HG03064 (cell line): ENCODE data around the gene CXorf58.

Source experiments
- ATAC-seq: cut with Tn5 transposase; IDR thresholded peaks from one replicate; pipeline ENCODE4 v1.9.1; 2021; ENCODE audit warnings: low read depth; ENCODE audit not compliant: unreplicated experiment

The CXorf58 gene

DNA sequence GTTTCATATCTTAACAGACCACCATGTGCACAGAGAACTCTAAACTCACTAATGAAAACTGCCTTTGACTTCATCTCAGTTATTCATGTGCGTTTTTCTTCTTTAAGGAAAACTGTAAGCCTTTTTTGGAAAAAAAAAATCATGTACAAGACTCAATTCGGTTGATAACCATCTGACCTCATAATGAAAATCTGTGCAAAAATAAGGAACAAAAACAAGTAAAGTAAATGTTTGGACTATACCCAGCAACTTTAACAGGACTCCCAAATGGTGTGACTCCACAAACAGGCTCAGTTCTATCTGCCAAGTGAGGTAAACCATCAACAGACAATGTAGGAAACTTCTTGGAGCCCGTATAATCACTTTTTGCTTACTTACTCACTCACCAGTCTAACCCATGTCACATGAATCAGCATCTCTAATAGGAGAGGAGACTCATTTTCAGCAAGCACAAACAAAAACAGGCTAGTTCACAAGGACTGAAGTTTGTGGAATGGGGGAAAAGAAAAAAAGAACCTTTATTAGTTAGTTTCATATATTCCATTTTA, 9.3 kb upstream of the CXorf58 start:
- ATAC-seq, result no peak

DNA sequence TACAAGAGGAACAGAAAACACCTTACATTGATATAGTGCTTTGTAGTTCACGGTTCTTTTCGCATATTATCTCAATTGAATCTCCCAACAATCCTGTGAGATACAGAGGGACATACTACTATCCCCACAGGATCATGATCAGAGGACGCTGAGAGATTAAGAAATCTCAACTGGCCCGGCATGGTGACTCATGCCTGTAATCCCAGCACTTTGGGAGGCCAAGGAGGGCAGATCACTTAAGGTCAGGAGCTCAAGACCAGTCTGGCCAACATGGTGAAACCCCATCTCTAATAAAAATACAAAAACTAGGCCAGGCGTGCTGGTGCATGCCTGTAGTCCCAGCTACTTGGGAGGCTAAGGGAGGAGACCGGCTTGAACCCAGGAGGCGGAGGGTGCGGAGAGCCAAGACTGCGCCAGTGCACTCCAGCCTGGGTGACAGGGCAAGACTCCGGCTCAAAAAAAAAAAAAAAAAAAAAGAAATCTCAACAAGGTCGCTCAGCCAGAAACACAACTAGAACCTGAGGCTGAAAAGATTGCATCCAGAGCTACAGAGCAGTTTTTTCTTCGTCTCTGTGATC, 7.5 kb upstream of the CXorf58 start:
- no peak for ATAC-seq

DNA sequence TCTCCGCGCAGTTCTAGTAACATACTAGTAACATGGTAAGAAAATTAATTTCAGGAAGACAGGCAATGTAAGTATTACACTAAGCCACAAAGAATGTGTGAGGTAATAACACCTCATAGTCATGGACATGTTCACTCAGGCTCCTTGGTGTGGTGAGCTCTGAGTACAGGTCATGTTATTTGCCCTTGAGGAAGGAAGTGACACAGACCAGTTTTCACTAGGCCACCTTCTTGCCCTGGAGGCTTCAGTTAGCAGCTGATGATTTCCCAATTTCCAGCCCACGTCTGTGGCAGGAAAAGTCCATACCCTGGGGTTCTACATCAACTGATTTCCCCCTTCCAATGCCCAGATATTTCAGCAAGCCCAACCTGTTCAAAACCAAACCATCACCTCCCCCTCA, 6.7 kb upstream of the CXorf58 start:
- ATAC-seq, result no peak

DNA sequence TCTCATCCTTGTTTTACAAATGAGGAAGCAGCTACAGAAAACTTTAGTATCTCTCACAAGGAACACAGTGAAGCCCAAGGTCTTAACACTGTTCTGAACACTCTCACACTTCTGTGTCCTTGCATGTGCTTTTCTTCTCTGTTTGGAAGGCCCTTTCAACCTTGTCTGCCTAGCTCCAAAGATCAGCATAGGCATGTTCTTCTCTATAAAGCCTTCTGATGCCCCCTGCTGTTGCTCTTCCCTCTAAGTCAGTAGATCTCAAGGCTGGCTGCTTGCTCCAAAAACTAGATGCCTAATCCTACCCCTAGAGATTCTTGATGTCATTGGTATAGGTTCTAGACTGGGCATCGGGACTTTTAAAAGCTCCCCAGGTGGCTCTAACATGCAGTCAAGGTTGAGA, 6.0 kb upstream of the CXorf58 start:
- no peak for ATAC-seq

DNA sequence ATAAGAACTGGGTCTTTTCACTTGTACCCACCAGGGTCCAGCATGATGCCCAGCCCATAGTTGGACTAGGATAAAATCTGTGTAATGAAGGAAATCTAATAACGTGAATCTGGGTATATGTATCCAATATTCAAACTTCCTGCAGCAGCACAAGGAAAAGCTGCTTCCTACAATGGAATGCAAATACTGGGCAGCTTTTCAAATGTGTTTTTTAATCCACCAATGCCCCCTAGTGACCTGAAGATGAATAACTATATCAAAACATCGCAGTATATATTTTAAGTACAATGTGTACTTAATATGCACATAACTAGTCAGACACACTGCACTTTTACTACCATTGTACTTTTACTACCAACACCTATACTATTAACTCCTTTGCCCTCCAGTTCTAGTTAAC, 5.4 kb upstream of the CXorf58 start:
- no peak for ATAC-seq

DNA sequence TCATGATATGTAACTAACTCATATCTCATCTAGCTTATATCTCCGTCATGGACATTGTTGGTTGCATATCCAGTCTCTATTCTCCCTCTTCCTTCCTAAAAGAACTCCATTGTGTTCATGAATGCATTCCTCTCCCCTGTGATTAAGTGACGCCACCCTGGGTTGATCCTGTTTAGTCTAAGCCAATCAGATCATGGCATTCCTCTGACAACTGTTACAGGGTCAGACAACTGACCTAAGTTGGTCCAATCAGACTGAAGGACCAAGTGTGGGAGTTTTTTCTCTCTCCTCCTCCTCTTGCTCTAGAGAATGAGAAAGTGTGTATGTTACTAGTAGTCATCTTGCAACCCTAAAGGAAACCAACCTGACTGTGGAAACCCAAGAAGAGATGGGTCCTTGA, 3.7 kb upstream of the CXorf58 start:
- no peak for ATAC-seq

DNA sequence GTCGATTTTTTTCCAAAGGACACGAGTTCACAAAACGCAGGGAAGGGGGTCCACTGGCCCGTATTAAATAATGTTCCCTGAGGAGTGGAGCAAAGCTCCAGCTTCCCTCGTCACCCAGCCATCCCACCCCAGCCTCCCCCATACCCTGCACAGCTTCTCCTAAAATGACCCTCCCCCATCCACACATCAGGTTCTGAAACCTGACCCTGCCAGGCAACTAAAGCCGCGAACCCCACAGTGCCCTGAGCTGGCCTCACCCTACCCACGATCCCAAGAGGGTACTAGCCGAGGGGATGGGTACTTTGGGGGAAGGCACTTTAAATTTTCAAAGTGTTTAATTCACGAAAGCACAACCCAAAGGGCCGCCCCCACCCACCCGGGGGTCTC, 702 bp upstream of the CXorf58 start:
- ATAC-seq, result no peak

DNA sequence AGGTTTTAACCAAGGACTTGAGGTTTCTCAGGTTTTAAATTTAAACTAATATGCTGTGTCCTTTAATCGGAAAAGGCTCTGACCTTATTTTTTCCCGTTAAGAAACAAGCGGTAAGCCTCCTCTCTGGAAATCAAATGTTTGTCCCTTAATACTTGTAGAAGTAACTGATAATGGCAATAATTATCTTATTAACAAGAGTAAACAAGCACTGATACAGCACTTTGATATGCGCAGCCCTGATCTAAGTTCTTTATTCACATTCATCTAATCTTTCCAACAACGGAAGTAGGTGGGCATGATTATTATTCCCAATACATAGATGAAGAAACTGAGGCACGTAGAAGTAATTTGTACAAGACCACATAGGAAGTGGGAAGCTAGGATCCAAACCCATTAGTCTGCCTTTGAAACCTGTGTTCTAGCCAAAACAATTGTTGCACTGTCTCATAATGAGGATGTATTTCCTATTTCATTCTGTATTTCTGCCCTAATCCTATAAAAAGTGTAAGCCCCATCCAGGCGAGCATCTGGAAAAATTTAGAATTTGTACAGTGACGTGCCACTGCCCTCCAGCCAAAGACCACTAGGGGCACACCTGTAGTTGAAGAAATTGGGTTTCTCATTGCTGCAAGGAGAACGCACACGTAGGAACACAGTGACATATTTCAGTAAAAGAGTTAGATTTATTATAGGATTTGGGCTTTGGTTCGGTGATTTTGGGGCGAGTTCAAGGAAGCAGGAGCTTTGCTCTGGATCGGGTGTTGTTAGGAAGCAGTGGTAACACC, 606 bp downstream of the CXorf58 start:
- ATAC-seq, result no peak

DNA sequence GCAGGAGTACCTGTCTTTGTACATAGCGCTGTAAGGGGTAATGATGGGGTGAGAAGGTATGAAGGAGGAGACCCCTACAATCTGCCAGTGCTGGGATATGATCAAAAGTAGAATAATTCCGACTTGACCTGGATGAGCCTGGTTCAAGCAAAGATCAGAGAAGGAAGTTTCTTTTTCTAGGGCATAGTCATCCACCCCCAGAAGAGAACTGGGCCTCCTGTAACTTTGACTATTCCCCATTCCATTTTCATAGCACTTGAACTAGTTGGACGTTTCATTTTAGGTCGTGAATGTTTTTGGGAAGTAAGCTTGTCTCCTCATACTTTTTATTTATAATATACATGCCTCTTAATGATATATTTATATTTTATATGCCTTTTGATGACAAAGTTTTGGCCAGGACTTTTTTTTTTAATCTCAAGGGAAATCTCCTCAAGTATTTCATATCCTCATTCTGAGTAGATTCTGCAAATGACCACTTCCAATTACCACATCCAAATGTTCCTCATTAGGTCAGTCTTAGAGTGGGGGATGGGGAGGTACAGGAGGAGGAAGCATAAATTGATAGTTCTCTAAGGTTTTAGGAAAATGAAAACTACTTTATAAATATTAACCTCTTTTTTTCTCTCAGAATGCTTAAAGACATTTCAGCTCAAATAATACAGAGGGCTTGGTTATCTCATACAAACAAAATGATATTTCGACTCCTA, 3.5 kb downstream of the CXorf58 start:
- no peak for ATAC-seq

DNA sequence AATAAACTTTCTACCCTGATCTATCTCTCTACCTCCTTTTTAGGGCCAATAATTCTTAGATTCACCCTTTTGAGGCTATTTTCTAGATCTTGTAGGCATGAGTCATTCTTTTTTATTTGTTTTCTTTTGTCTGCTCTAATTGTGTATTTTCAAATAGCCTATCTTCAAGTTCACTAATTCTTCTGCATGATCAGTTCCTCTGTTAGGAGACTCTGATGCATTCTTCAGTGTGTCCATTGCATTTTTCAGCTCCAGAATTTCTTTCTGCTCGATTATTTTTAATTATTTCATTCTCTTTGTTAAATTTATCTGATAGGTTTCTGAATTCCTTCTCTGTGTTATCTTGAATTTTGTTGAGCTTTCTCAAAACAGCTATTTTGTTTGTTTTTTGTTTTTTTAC, 11.3 kb downstream of the CXorf58 start:
- ATAC-seq, result no peak

DNA sequence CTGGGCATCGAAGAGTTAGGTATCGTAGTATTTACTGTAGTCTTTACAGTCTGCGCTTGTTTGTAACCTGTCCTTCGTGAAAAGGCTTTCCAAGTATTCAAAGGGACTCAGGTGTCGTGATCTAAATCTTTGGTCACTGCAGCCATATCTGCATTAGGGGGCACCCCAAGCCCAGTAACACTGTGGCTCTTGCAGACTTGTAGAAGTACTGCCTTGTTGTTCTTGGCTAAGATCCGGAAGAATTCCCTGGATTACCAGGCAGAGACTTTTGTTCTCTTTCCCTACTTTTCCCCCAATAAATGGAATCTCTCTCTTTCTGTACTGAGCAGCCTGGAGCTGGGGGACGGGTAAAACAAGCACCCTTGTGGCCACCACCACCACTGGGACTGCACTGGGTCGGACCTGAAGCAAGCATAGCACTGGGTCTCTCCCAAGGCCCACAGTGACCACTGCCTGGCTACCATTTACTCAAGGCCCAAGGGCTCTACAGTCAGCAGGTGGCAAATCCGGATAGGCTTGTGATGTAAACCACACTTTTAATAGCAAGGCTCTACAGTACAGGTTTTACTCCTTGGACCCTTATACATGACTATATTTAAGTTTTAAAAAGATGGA, 12.0 kb downstream of the CXorf58 start:
- no peak for ATAC-seq

DNA sequence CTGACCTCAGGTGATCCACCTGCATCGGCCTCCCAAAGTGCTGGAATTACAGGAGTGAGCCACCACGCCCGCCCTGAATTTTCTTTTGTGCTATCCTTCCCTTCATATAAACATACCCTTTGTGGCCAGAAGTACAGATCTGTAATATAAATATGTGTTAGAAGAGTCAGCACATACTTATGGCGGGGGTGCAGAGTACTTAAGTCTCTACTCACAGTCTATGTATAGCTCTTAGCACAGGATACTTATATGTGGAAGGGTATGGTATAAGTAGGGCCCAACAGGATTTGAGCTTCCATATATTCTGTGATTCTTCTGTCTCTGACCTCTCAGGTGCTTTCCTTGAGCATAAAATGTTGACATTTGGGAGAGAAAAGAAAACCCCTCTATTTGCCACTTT, 18.2 kb downstream of the CXorf58 start:
- no peak for ATAC-seq

DNA sequence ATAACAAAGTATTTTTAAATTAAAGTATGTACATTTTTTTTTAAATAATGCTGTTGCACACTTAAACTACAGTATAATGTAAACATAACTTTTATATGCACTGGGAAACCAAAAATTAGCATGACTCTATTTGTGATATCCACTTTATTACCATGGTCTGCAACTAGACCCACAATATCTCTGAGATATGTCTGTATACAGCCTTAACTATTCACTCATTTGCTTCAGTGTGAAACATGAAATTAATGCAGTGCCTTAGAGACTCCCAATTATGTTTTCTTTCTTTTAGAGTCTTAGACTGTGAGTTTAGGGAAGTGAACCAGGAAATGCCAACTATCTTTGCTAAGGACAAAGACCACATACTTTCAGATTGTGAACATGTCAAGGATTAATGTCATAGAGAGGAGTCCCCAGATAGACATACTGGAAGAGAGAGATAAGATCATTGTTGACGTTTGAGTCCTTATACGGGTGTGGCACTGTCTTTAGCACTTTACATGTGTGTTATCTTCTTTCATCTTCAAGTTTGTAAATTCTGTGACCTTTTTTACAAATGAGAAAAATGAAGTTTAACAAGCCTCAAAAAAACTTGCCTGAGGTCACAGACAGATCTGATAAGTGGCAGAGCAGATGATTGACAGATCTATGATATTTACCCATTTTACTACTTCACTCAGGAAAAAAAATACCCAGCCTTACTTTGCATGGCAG, 23.2 kb downstream of the CXorf58 start:
- ATAC-seq, result no peak

DNA sequence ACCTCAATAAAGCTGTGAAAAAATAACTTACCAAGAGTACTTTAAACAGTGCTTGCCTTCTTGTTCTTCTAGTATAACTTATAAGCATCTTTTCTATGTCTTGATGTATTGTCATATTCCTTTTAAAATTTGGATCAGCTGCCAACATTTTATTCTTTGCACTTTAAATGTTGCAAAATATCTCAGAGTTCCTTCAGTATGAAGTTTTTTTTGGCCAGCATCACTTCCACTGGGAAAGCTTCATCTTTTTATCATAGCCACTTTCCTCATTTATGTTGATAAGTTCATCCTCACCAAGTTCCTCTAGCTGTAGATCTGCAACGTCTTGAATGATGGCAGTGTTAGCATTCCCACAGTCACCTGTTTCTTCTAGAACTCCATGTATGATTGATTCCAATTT, 24.2 kb downstream of the CXorf58 start:
- ATAC-seq, result no peak

DNA sequence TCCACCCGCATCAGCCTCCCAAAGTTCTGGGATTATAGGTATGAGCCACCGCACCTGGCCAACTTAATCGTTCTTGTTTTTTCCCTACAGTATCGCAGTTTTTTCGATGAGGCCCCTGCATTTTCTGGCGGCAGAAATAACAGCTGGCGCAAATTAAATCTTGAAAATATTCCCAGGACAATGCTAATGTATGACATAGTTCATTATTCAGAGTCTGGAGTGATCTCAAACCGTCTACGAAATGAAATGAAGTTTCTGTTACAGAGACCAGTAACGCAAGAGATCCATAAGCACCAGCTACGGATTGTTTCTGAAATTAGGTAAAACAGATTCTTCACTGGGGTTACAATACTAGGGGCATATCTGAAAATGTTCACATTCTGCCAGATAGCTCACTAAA, 27.3 kb downstream of the CXorf58 start:
- no peak for ATAC-seq

DNA sequence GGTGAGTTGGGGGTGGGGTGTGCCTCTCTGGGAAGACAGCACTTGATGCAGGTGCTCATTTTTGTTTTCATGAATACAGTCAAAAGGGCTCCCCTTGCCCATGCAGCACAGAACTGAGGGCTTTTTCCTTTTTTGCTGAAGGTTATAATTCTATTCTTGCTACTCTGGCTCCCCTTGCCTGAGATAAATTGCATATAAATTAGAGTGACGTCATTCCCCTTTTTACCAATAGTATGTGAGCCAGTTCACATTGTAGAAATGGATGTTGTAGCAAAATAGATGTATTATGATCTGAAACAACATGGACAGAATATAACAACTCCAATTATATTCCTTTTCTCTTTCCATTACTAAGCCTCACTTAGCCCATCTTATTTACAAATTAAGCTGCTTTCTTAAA, 28.4 kb downstream of the CXorf58 start:
- ATAC-seq, result no peak

DNA sequence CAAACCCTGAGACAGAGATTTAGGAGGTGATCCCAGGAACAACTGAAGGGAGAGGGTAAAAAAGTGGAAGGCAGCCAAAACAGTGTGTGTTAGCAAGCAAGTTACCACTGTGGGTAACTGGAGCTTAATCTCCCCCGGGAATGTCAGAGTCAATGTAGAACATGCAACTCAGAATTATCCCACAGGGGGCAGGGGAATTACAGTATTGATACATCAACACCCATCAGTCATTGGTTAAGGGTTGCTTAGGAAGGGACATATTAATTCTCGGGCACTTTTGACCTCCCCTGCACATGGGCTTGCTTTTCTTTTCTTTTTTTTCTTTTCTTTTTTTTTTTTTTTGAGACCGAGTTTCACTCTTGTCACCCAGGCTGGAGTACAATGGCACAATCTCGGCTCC, 29.3 kb downstream of the CXorf58 start:
- ATAC-seq, result no peak

DNA sequence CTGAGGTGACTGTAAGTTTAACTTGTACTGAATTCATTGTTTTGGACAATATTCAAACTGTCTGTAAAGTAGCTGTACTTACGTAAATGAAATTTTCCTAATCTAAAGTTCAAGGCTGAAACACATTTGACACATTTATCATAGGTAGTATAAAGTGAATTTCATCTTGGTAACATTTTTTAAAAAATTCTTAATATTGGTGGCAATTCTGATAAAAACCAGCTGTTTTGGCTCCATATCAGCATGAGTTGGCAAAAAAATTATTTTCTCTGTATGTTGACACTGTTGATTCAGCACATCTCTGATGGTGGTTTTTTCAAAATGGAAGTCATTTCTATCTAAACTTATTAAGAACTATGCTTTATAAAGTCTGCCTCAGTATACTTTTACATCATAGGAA, 30.9 kb downstream of the CXorf58 start:
- ATAC-seq, result no peak

DNA sequence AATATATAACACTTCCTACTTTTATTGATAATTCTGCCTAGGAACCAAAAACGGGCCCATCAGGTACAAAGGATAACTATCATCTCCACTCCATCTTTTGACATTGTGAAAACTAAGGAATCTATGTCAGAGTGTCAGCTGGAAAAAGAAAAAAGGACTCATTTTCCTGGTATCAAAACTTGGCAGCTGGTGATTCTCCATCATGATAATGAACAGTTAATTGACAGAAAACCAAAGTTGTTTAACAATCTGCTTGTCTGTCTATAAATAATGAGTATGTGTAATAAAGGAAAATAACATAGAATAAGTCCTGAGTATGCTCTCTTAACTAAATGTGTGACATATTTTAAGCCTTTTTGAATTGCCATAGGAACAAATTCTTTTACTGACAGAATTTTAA, 31.4 kb downstream of the CXorf58 start:
- no peak for ATAC-seq

DNA sequence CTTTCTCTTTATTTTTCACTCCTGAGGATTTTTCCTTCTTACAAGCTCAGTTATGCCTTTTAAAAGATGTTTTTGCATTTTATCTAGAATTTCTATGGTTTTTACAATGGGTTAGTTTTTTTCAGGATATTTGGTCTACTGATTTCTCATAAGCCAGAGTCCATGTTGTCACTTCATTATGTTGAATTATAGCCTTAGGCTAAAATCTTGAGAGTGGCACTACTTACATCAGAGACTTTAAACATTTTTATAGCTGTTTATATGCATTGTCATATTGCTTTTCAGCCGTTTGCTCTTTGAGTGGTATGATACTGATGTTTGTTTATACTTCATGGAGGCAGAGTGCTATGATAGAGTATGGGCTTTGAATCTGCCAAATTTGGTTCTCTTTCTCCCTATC, 36.4 kb downstream of the CXorf58 start:
- no peak for ATAC-seq

DNA sequence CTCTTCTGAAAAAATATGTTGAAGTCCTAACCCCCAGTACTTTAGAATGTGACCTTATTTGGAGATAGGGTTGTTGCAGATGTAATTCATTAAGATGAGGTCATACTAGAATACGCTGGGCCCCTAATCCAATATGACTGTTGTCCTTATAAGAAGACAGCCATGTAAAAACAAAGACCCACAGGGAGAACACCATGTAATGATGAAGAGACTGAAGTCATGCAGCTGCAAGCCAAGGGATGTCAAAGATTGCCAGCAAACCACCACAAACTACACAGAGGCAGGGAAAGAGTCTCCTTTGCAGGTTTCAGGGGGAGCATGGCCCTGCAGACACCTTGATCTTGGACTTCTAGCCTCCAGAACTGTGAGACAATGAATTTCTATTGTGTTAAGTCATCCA, 37.4 kb downstream of the CXorf58 start:
- ATAC-seq, result no peak
